Large intestine (tissue), 12 donors: Measurements from ENCODE around the gene LEUTX. TPM values are rescaled to one million over a fixed set of nuclear protein-coding genes. Genes with fewer than 3 reads are reported as not detected.

Experiments
- DNase-seq, 2 donors: peaks; one replicate each; pipeline versions ENCODE4 v3.0.0 to v3.0.0-alpha.2; 2013
- H3K27ac ChIP-seq: one replicate; pipeline ENCODE4 v1.5.1; 2013; ENCODE audit warnings: low read length
- H3K27me3 ChIP-seq: 2 replicates; pipeline ENCODE4 v1.6.1; 2013; ENCODE audit warnings: low read length; ENCODE audit not compliant: control insufficient read depth, insufficient read depth
- H3K36me3 ChIP-seq: 2 replicates; pipeline ENCODE4 v1.6.1; 2013; ENCODE audit warnings: low read length; ENCODE audit not compliant: control insufficient read depth, insufficient read depth
- H3K4me1 ChIP-seq: one replicate; pipeline ENCODE4 v1.6.1; 2013; ENCODE audit warnings: low read length; ENCODE audit not compliant: control insufficient read depth, insufficient read depth
- H3K4me3 ChIP-seq: one replicate; pipeline ENCODE4 v1.5.1; 2013; ENCODE audit warnings: low read length
- H3K9me3 ChIP-seq: one replicate; pipeline ENCODE4 v1.6.1; 2013; ENCODE audit warnings: mild to moderate bottlenecking, low read depth, low read length, moderate library complexity; ENCODE audit not compliant: control insufficient read depth
- WGBS: methylation state at CpG from one replicate; pipeline ENCODE4 v1.1.5; 2013; ENCODE audit warnings: low lambda C conversion rate; ENCODE audit not compliant: insufficient coverage; 5-methylcytosine and 5-hydroxymethylcytosine counted together
- long read RNA-seq, 11 donors: transcript quantifications; one replicate each; lab custom pipeline, GENCODE V29; 2026
- polyA plus RNA-seq: library from polyadenylated mRNA; unstranded; fragments of 120-200 nt; gene quantifications from one replicate; pipeline ENCODE4 v1.2.1, GENCODE V29; 2013

Gene LEUTX, protein sequence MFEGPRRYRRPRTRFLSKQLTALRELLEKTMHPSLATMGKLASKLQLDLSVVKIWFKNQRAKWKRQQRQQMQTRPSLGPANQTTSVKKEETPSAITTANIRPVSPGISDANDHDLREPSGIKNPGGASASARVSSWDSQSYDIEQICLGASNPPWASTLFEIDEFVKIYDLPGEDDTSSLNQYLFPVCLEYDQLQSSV
- polyA plus RNA-seq, result not detected
- long read RNA-seq, donor 1, result 0 reads
- long read RNA-seq, donor 2, result 0 reads
- long read RNA-seq, donor 3, result 0 reads
- long read RNA-seq, donor 4, result 0 reads
- long read RNA-seq, donor 5, result 0 reads
- long read RNA-seq, donor 6, result 0 reads
- long read RNA-seq, donor 7, result 0 reads
- long read RNA-seq, donor 8, result 0 reads
- long read RNA-seq, donor 9, result 0 reads
- long read RNA-seq, donor 10, result 0 reads
- long read RNA-seq, donor 11, result 0 reads

DNA sequence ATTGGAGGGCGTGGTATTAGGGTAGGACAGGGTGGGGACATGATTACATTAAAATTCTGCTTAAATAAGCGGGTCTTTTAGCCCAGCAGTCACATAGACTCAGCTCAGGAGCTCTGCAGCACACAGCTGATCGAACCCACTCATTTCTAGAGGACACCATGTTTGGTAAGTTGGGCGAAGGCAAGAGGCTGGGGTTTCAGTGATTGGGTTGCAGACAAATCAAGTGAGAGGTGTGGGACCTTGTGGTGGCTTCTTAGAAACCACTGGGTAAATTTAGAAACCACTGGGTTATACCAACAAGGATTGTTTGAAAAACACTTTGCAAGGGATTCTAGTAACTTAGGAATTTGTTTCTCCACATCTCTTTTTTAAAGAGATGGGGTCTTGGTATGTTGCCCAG, at the start of gene LEUTX:
Gene LEUTX (plus strand): TSS at position 92 of the 400 bp plus-strand sequence. CDS start 67 bp downstream, at position 159.
- no peaks in the 10 kb centered on the region for H3K4me1 ChIP-seq
- DNase-seq, result no peak
- H3K27me3 ChIP-seq, result peaks cover 4% of the 10 kb centered on the region
- no CpG with 5 or more reads among the region's 4 CpGs for WGBS
- no peak within 1 kb of the TSS for H3K27ac ChIP-seq
- no peak within 1 kb of the TSS for H3K4me3 ChIP-seq
- H3K36me3 ChIP-seq, result no peaks in the 10 kb centered on the region
- H3K9me3 ChIP-seq, result no peaks in the 10 kb centered on the region

DNA sequence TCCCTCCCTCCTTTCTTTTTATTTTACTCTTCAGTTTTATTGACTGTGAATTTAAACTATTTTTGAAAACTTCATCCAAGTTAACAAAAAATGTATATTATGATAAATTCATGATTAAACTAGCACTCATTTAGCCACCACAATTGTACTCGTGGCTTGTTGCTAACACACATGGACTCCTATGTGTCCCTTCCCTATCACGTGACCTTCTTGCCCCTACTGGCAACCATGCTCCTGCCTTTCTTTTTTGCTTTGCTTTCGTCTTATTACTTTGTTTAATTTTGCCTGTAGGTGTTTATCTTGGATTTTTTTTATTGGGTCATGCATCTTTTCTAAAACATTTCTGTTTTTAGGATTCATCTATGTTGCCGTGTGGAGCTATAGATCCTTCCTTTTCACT, 49.1 kb upstream of the LEUTX start:
- Histone ChIP-seq H3K36me3 (no peaks in the 10 kb centered on the region), H3K4me1 (no peaks in the 10 kb centered on the region), H3K27me3 (no peaks in the 10 kb centered on the region), H3K4me3 (no peak overlapping the region), H3K9me3 (no peaks in the 10 kb centered on the region), H3K27ac (no peak overlapping the region)
- 0% methylated on average over 1 of the region's 4 CpGs for WGBS
- DNase-seq, result no peak

DNA sequence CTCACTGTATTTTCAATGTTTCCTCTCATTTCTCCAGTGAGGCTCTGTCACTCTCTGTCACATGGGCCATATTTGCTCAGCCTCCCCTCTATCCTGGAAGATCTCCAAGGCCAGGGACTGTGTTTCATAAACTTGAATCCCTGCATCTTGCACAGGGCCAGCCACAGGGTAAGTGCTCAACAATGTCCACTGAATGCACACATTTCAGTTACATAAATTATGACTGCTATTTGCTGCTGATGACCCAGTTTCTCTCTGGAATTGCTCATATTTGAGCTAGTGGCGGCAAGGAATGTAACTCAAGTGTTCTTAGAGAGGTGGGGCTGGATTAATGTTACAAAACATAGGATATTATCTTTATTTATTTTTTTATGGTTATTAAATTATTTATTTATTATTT, 47.0 kb upstream of the LEUTX start:
- WGBS, result 100% methylated on average over 1 of the region's 1 CpG
- Histone ChIP-seq H3K27ac (no peak overlapping the region), H3K4me3 (no peak overlapping the region), H3K9me3 (no peaks in the 10 kb centered on the region), H3K4me1 (no peaks in the 10 kb centered on the region), H3K27me3 (no peaks in the 10 kb centered on the region), H3K36me3 (no peaks in the 10 kb centered on the region)
- no peak for DNase-seq

DNA sequence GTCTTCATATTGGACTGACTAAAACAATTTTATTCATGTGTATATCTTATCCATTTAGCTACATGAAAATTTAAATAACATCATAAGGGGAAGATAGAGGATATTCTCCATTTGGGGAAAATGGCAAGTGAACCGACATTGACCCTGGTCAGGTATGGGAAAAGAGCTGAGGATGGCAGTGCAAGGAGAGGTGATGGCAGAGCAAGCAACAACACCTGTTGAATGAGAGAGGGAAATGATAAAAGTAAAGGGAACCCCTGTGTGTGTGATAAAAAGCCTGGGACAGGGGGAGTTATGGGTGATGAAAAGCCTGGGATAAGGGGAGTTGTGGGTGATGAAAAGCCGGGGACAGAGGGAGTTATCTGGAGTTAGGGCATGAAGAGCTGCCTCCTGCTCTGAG, 44.8 kb upstream of the LEUTX start:
- H3K4me1 ChIP-seq, result no peaks in the 10 kb centered on the region
- no peak for DNase-seq
- no peak overlapping the region for H3K4me3 ChIP-seq
- no peak overlapping the region for H3K27ac ChIP-seq
- H3K36me3 ChIP-seq, result no peaks in the 10 kb centered on the region
- 100% methylated on average over 1 of the region's 2 CpGs for WGBS
- no peaks in the 10 kb centered on the region for H3K27me3 ChIP-seq
- no peaks in the 10 kb centered on the region for H3K9me3 ChIP-seq

DNA sequence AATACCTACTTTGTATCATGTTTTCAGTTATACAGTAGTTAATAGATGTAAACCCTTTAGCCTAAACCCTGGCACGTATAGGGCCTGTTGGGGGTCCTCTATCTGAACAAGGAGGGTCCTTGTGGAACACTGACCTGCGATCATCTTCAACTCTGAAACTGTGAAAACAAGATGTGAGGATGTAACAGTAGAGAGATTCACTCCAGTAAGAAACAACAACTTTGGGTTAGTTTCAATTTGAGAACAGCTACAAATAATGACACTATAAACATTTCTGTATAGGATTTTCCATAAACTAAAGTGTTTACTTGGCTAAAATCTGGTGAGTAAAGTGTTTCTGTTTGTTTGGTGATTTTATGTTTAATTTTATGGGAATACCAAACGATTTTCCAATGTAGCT, 43.0 kb upstream of the LEUTX start:
- H3K4me1 ChIP-seq, result no peaks in the 10 kb centered on the region
- no peak overlapping the region for H3K27ac ChIP-seq
- H3K36me3 ChIP-seq, result no peaks in the 10 kb centered on the region
- no peak for DNase-seq
- H3K27me3 ChIP-seq, result no peaks in the 10 kb centered on the region
- WGBS, result no CpG with 5 or more reads among the region's 3 CpGs
- H3K4me3 ChIP-seq, result no peak overlapping the region
- no peaks in the 10 kb centered on the region for H3K9me3 ChIP-seq

DNA sequence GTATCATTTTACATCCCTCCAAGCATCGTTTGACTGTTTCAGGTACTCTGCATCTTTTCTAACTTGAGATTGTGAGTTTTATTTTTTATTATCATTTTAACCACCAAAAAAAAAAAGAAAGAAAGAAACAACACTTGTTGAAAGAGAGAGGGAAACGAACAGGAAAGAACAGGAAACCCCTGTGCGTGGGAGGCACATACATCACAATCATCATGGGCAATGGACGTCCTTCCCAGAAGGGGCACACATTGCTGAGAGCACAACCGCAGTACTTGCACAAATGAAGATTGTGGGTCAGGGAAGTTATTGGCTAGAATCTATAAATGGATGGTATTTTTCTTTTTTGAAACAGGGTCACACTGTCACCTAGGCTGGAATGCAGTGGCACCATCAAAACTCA, 42.6 kb upstream of the LEUTX start:
- H3K9me3 ChIP-seq, result no peaks in the 10 kb centered on the region
- WGBS, result 100% methylated on average over 1 of the region's 5 CpGs

DNA sequence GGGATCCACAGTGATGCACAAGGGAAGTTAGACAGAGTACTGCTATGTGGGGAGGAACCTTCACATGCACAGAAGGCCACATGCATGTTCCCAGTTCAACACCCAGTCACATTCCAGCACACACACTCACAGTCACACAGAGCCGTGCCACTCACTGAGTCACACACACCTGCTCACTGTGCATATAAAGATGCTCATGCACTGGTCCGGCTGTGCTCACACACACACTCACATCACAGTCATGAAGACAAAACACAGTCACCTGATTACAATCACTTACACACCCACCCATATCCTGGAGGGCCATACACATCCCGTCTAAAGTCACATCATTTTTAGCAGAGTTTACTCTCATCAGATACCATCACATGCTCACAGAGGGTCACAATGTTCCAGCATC, 41.3 kb upstream of the LEUTX start:
- no CpG with 5 or more reads among the region's 3 CpGs for WGBS

More for the DNA sequence above, 42.6 kb upstream of the LEUTX start:
- Histone ChIP-seq H3K4me3 (no peak overlapping the region), H3K27ac (no peak overlapping the region), H3K27me3 (no peaks in the 10 kb centered on the region), H3K4me1 (no peaks in the 10 kb centered on the region), H3K36me3 (no peaks in the 10 kb centered on the region)
- DNase-seq, result no peak

DNA sequence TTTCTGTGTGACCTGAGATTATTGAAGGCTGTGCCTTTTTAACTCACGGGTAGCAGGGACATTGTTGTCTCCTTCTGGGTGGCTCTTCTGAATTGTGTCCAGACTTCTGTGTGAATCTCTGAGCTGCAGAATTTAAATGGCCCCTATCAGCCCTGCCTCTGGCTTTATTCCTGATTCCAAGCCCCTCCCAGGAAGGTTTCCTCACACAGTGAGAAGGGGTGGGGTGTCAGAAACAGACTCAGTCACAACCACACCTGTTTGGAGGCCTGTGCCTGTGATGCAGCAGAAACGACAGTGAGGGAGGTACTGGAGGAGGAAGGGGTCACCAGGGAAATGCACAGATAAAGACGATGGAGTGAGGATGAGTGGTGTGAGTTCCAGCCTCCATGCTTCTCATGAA, 40.8 kb upstream of the LEUTX start, which contains the start of gene CLC:
Gene CLC (minus strand): TSS at position 139 of the 400 bp plus-strand sequence. CDS start 77 bp downstream, at position 62.
- Histone ChIP-seq H3K4me1 (no peaks in the 10 kb centered on the region), H3K9me3 (no peaks in the 10 kb centered on the region), H3K27ac (no peak within 1 kb of the TSS), H3K36me3 (no peaks in the 10 kb centered on the region), H3K27me3 (no peaks in the 10 kb centered on the region), H3K4me3 (no peak within 1 kb of the TSS)
- no CpG with 5 or more reads among the region's 3 CpGs for WGBS
- no peak for DNase-seq

More for the DNA sequence above, 41.3 kb upstream of the LEUTX start:
- H3K36me3 ChIP-seq, result no peaks in the 10 kb centered on the region
- no peaks in the 10 kb centered on the region for H3K27me3 ChIP-seq
- no peak overlapping the region for H3K4me3 ChIP-seq
- no peak overlapping the region for H3K27ac ChIP-seq
- no peaks in the 10 kb centered on the region for H3K4me1 ChIP-seq
- no peaks in the 10 kb centered on the region for H3K9me3 ChIP-seq
- no peak for DNase-seq

DNA sequence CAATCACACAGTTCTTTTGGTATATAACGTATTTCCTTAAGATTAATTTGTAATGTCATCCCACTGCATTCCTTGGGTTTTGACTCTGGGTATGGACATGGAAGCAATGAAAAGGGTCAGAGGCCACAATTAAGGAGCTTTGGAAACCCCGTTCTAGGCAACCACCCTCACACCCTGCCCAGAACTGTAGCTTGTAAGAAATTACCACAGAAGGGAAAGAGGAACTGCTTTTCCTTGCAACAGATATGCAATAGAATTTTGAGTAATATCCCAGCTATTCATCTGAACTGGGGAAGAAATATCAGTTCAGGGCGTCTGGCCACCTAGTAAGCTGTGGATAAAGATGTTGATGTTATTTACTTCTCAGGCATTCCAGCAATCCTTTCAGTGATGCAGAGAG, 39.8 kb upstream of the LEUTX start:
- no CpG with 5 or more reads among the region's 3 CpGs for WGBS
- H3K9me3 ChIP-seq, result no peaks in the 10 kb centered on the region
- H3K36me3 ChIP-seq, result no peaks in the 10 kb centered on the region
- H3K4me1 ChIP-seq, result no peaks in the 10 kb centered on the region
- H3K27ac ChIP-seq, result no peak overlapping the region
- DNase-seq, result no peak
- no peak overlapping the region for H3K4me3 ChIP-seq
- no peaks in the 10 kb centered on the region for H3K27me3 ChIP-seq

DNA sequence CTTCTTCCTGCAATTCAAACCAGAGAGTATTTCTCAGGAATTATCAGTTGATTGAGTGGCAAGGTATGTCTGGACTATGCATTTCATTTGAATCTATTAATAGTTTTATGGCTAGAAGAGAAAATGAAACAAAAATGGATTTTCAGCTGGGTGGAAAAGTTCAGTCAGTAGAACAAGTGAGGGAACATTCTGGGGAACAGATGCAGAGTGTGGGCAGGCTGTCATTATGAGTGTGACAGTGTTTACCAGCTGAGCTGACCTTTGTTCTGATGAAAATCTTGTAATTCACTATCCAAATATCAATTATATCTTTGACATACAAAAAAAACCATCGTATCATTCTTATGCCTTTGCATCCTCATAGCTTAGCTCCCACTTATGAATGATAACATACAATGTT, 38.3 kb upstream of the LEUTX start:
- H3K4me3 ChIP-seq, result no peak overlapping the region
- WGBS, result no CpG with 5 or more reads among the region's 1 CpG

DNA sequence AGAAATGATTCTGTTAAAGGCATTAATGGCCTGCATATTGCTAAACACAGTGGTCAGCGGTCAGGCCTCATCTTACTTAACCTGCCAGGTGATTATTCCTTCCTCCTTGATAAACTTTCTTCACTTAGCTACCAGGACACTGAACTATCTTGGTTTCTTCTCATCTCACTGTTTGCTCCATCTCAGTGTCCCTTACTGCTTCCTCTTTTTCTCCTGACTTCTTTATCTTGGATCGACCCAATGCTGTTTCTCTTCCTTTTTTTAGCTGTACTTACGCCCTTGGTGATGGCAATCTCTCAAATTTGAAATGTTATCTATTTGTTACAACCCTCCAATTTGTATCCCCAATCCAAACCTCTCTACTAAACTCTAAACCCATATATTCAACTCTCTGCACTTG, 33.0 kb upstream of the LEUTX start:
- no peaks in the 10 kb centered on the region for H3K4me1 ChIP-seq
- no peaks in the 10 kb centered on the region for H3K36me3 ChIP-seq
- WGBS, result 67% methylated on average over 3 of the region's 3 CpGs
- H3K27ac ChIP-seq, result no peak overlapping the region
- no peak overlapping the region for H3K4me3 ChIP-seq
- no peaks in the 10 kb centered on the region for H3K27me3 ChIP-seq
- H3K9me3 ChIP-seq, result no peaks in the 10 kb centered on the region
- no peak for DNase-seq

More for the DNA sequence above, 38.3 kb upstream of the LEUTX start:
- no peak for DNase-seq
- Histone ChIP-seq H3K4me1 (no peaks in the 10 kb centered on the region), H3K36me3 (no peaks in the 10 kb centered on the region), H3K27ac (no peak overlapping the region), H3K9me3 (no peaks in the 10 kb centered on the region), H3K27me3 (no peaks in the 10 kb centered on the region)
